Upper lobe of left lung (tissue), 4 donors: ENCODE measurements around the gene TIPARP.

Experiments used
- POLR2A ChIP-seq, 4 donors: fragments of 450-650 bp; IDR thresholded peaks; one replicate each; pipeline ENCODE4 v1.5.1; 2016 to 2017; ENCODE audit warnings: antibody characterized with exemption in 4 of 4, mild to moderate bottlenecking in 2 of 4
- TF ChIP-seq, protein P1 (sequence below), 6 experiments: fragments of 450-650 bp in 4 of 6; fragments of 200-600 bp in 2 of 6; sonication (generic) in 2 of 6; IDR thresholded peaks; one replicate each; pipeline ENCODE4 v1.5.1; 2016 to 2019; ENCODE audit warnings: antibody characterized with exemption in 6 of 6

GRCh38 chr3:156741935-156742334 lies 67.5 kb downstream of the TIPARP start:
- TF ChIP-seq, protein P1, sequence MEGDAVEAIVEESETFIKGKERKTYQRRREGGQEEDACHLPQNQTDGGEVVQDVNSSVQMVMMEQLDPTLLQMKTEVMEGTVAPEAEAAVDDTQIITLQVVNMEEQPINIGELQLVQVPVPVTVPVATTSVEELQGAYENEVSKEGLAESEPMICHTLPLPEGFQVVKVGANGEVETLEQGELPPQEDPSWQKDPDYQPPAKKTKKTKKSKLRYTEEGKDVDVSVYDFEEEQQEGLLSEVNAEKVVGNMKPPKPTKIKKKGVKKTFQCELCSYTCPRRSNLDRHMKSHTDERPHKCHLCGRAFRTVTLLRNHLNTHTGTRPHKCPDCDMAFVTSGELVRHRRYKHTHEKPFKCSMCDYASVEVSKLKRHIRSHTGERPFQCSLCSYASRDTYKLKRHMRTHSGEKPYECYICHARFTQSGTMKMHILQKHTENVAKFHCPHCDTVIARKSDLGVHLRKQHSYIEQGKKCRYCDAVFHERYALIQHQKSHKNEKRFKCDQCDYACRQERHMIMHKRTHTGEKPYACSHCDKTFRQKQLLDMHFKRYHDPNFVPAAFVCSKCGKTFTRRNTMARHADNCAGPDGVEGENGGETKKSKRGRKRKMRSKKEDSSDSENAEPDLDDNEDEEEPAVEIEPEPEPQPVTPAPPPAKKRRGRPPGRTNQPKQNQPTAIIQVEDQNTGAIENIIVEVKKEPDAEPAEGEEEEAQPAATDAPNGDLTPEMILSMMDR (IDR thresholded peaks at IDR 0.05) = no peak
- no peak for TF ChIP-seq POLR2A (IDR thresholded peaks at IDR 0.05)
